Left ventricle myocardium inferior (tissue), 1 donor: ENCODE data around the gene ELF4. TPM values are rescaled to one million over a fixed set of nuclear protein-coding genes. Genes with fewer than 3 reads are reported as not detected.

Source experiments
- DNase-seq: peaks from one replicate; pipeline ENCODE4 v3.0.0-alpha.2; 2020
- H3K27ac ChIP-seq: fragments of 200-600 bp; replicated peaks from 2 replicates; pipeline ENCODE4 v1.8.0; 2021
- H3K27me3 ChIP-seq: fragments of 200-600 bp; 2 replicates; pipeline ENCODE4 v1.8.0; 2021; ENCODE audit warnings: low read depth
- H3K36me3 ChIP-seq: fragments of 200-600 bp; 2 replicates; pipeline ENCODE4 v1.8.0; 2021
- H3K4me1 ChIP-seq: fragments of 200-600 bp; 2 replicates; pipeline ENCODE4 v1.8.0; 2021
- H3K4me3 ChIP-seq: fragments of 200-600 bp; 2 replicates; pipeline ENCODE4 v1.8.0; 2021; ENCODE audit warnings: mild to moderate bottlenecking, moderate library complexity
- H3K9me3 ChIP-seq: fragments of 200-600 bp; replicated peaks from 2 replicates; pipeline ENCODE4 v1.8.0; 2021
- intact Hi-C: fragments of 100-400 bp; cut with micrococcal nuclease; formaldehyde crosslinking; loops from one replicate; pipeline ENCODE4 v1.11.0; 2022
- total RNA-seq: library from RNA; stranded (reverse); fragmentation: NEBNext Ultra II Directional; extraction: Animal tissue kit (Norgen Biotek cat#: 25700); gene quantifications from one replicate; pipeline ENCODE4 v1.2.1, GENCODE V29; 2021
- TF ChIP-seq, protein P1 (sequence below): fragments of 200-600 bp; IDR thresholded peaks from 2 replicates; pipeline ENCODE4 v1.8.0; 2021; ENCODE audit warnings: antibody characterized with exemption, mild to moderate bottlenecking, borderline replicate concordance
- donor health status: DM: no; HTN: yes; CAD: no; lungs with severe emphysema.

The ELF4 gene
- total RNA-seq, 1 donor from 2014 or later, result 2.2 TPM

DNA sequence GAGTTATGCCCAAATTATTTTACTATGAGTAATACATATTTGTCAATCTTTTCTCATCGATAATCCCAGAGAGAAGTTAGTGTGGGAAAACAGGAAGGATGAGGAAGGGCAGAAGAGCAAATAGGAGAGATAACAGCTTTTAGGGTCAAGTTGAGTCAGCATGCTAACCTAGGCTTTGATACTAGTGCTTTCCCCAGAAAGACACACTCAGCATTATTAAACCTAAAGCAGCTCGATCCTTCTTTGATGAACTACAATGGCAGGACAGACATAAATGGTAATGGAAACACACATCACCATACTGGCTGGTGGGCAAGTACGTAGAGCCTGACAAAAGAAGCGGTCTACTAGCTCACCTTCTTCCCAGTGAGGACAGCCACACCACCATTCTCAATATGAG is 34.8 kb upstream of the ELF4 start:
- no peaks in the 10 kb centered on the region for H3K9me3 ChIP-seq
- H3K36me3 ChIP-seq, result peaks cover 55% of the 10 kb centered on the region
- no peak overlapping the region for H3K27ac ChIP-seq

DNA sequence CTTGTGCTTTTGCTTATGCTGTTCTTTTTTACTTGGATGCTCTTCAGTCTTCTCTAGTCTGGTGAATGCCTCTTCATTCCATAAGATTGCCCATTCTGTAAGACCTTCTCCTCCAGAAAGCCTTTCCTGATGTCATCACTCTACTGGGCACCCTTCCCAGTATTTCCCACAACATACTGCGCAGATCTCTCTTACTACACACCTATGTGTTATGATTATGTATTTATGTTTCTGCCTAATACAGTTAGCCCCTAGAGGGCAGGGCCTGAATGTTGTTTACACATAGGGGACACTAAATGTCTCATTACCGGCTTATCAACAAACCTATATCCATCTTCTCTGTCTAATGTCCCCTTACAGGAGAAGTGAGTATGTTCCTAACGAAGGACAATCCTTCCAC is 34.2 kb upstream of the ELF4 start:
- H3K36me3 ChIP-seq, result peaks cover 59% of the 10 kb centered on the region
- TF ChIP-seq, protein P1, sequence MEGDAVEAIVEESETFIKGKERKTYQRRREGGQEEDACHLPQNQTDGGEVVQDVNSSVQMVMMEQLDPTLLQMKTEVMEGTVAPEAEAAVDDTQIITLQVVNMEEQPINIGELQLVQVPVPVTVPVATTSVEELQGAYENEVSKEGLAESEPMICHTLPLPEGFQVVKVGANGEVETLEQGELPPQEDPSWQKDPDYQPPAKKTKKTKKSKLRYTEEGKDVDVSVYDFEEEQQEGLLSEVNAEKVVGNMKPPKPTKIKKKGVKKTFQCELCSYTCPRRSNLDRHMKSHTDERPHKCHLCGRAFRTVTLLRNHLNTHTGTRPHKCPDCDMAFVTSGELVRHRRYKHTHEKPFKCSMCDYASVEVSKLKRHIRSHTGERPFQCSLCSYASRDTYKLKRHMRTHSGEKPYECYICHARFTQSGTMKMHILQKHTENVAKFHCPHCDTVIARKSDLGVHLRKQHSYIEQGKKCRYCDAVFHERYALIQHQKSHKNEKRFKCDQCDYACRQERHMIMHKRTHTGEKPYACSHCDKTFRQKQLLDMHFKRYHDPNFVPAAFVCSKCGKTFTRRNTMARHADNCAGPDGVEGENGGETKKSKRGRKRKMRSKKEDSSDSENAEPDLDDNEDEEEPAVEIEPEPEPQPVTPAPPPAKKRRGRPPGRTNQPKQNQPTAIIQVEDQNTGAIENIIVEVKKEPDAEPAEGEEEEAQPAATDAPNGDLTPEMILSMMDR, result no peak
- intact Hi-C loops, result no loop called here

More for the DNA sequence above, 34.8 kb upstream of the ELF4 start:
- intact Hi-C loops, result no loop called here
- no peaks in the 10 kb centered on the region for H3K27me3 ChIP-seq
- DNase-seq, result no peak
- TF ChIP-seq, protein P1, result no peak
- no peak overlapping the region for H3K4me3 ChIP-seq
- H3K4me1 ChIP-seq, result peaks cover 7% of the 10 kb centered on the region

DNA sequence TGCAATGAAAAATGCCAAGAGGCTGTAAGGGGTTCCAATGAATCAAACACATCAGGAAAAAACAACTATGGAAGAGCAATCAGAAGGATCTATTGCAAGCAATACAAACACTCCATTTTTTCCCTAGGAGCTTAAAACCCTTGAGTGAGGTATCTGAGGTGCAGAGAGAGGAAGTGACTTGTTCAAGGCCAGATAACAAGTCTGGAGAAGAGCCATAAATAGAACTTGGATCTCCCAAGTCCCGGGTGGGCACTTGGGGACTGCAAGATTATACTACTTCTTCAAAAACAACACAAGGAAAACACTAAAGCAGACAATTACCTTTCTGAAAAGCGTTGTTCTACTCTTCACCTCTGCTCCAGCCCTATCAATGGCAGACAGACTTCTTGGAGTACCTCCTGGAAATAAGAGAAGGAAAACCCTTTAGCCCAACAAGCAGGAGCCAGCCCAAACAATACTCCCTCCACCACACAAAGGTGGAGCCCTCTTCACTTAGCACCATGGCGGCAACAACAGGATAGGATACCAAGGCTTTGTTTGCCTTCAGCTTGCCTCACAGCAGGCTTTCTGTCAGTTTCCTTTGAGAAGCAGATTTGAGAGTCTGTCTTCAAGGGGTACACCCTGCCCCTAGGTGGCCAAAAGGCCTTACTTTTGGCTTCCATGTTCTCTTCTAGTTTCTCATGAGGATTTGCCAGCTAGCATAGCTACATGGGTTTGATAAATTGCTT is 29.3 kb upstream of the ELF4 start:
- Histone ChIP-seq H3K4me3 (no peak overlapping the region), H3K27me3 (no peaks in the 10 kb centered on the region), H3K27ac (no peak overlapping the region), H3K9me3 (no peaks in the 10 kb centered on the region), H3K36me3 (peaks cover 54% of the 10 kb centered on the region), H3K4me1 (peaks cover 7% of the 10 kb centered on the region)
- no peak for DNase-seq
- intact Hi-C loops, result no loop called here
- TF ChIP-seq, protein P1, result no peak

More for the DNA sequence above, 34.2 kb upstream of the ELF4 start:
- no peaks in the 10 kb centered on the region for H3K9me3 ChIP-seq
- no peak overlapping the region for H3K4me3 ChIP-seq
- no peak overlapping the region for H3K27ac ChIP-seq
- no peaks in the 10 kb centered on the region for H3K27me3 ChIP-seq
- H3K4me1 ChIP-seq, result peaks cover 7% of the 10 kb centered on the region
- DNase-seq, result no peak

DNA sequence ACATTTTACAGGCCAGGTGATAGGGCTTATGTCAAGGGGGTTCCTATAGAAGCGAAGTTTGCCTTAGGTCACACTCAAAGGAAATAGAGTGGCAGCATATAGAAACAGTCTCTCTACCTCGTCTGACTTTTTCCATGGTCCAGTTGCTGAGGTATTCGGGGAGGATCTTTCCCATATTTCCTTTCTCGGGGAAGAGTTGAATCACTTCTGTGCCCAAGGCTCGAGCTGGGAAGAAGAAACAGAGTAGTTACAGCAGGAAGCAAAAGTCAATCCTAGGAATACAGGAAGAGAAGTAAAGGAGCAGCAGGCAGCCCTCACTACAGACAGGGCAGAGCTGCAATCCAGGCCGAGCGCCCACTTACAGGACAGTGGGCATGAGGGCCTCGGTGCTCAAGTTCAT is 26.7 kb upstream of the ELF4 start:
- Histone ChIP-seq H3K27ac (no peak overlapping the region), H3K27me3 (no peaks in the 10 kb centered on the region), H3K9me3 (no peaks in the 10 kb centered on the region), H3K4me3 (no peak overlapping the region), H3K36me3 (peaks cover 56% of the 10 kb centered on the region), H3K4me1 (no peaks in the 10 kb centered on the region)
- TF ChIP-seq, protein P1, result no peak
- intact Hi-C loops, result no loop called here
- DNase-seq, result no peak

DNA sequence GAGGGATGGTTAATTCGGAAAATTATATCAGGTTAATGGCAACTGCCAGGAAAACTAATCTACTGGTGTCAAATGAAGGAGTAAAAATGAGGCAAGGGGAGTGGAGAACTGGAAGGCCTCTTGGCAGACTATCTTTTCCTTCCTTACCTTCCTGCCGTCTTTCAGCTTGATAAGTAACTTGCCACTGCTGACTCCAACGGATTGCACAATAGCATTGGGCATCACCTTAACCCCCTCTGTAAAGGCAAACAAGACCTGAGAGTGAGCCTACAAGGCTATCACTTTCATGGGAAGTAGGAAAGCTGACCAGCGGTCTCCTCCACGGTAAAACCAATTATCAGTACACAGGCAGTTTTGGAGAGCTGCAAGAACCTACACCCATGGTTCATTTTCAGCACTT is 26.2 kb upstream of the ELF4 start:
- Histone ChIP-seq H3K9me3 (no peaks in the 10 kb centered on the region), H3K36me3 (peaks cover 59% of the 10 kb centered on the region), H3K27me3 (no peaks in the 10 kb centered on the region), H3K27ac (no peak overlapping the region), H3K4me3 (no peak overlapping the region), H3K4me1 (no peaks in the 10 kb centered on the region)
- intact Hi-C loops, result no loop called here
- DNase-seq, result no peak
- TF ChIP-seq, protein P1, result no peak
